Measurements from ENCODE around the gene PIEZO2.

GRCh38 chr18:11096411-11096810, 53.0 kb downstream of the PIEZO2 start:
- TF ChIP-seq CTCF (IDR thresholded peaks at IDR 0.05) (no peak), EP300 (IDR thresholded peaks at IDR 0.05) (no peak), POLR2A (IDR thresholded peaks at IDR 0.05) (no peak)
